CD4-positive, alpha-beta T cell (primary cell): ENCODE data around the gene AMBRA1. TPM values are rescaled to one million over a fixed set of nuclear protein-coding genes. Genes with fewer than 3 reads are reported as not detected.
A peak's percentile ranks its signal among the peaks of the same experiment; 100 is the strongest.

Experiments used
- ATAC-seq: fragments of 200-7000 bp; cut with Tn5 transposase; one replicate; pipeline ENCODE4 v1.10.0; 2022; ENCODE audit warnings: mild to moderate bottlenecking; ENCODE audit not compliant: poor library complexity
- CTCF ChIA-PET: fragments of 350-600 bp; sonication (Branson Sonifier 250); formaldehyde crosslinking; loops from one replicate; lab custom pipeline; 2021; ENCODE audit warnings: antibody characterized with exemption, inconsistent platforms; lab: Charles Lee
- POLR2A ChIA-PET: fragments of 350-600 bp; sonication (Branson Sonifier 250); formaldehyde crosslinking; loops from one replicate; lab custom pipeline; 2021; ENCODE audit warnings: antibody characterized with exemption, inconsistent platforms; lab: Charles Lee
- DNase-seq, 14 experiments: peaks; one replicate each; pipeline ENCODE4 v3.0.0-alpha.2; 2013 to 2020; ENCODE audit warnings: mixed read lengths in 2 of 14
- H3K27ac ChIP-seq, 2 donors: one replicate each; pipeline versions ENCODE4 v1.5.1 to v1.7.0; 2013; ENCODE audit warnings: low read length in 2 of 2, low read depth in 1 of 2, mild to moderate bottlenecking in 1 of 2
- H3K27me3 ChIP-seq, 2 experiments: 1 replicate in 1 of 2; 2 replicates in 1 of 2; pipeline versions ENCODE4 v1.6.1 to v1.7.0; 2013; ENCODE audit warnings: low read length in 2 of 2, control low read depth in 1 of 2, mild to moderate bottlenecking in 1 of 2, moderate library complexity in 1 of 2; ENCODE audit not compliant: insufficient read depth in 2 of 2, control insufficient read depth in 1 of 2
- H3K36me3 ChIP-seq: one replicate; pipeline ENCODE4 v1.6.1; 2013; ENCODE audit warnings: low read length, control low read depth; ENCODE audit not compliant: insufficient read depth
- H3K4me1 ChIP-seq: one replicate; pipeline ENCODE4 v1.6.1; 2013; ENCODE audit warnings: low read length, control low read depth; ENCODE audit not compliant: insufficient read depth
- H3K4me3 ChIP-seq: one replicate; pipeline ENCODE4 v1.5.1; 2013; ENCODE audit warnings: mild to moderate bottlenecking, low read length, moderate library complexity
- H3K9me3 ChIP-seq, 2 experiments: 1 replicate in 1 of 2; 2 replicates in 1 of 2; pipeline versions ENCODE4 v1.6.1 to v1.7.0; 2013; ENCODE audit warnings: low read length in 2 of 2, mild to moderate bottlenecking in 2 of 2, control low read depth in 1 of 2, moderate library complexity in 1 of 2; ENCODE audit not compliant: control insufficient read depth in 1 of 2, insufficient read depth in 1 of 2
- H3K27ac Mint-ChIP-seq: one replicate; pipeline ENCODE4 v1.8.0; 2020; ENCODE audit warnings: mixed read lengths
- H3K27me3 Mint-ChIP-seq: one replicate; pipeline ENCODE4 v1.8.0; 2021; ENCODE audit warnings: mixed read lengths
- H3K36me3 Mint-ChIP-seq: one replicate; pipeline ENCODE4 v1.8.0; 2021; ENCODE audit warnings: low read depth, mixed read lengths
- H3K4me1 Mint-ChIP-seq: one replicate; pipeline ENCODE4 v1.8.0; 2021; ENCODE audit warnings: low read depth, mixed read lengths
- H3K4me3 Mint-ChIP-seq: one replicate; pipeline ENCODE4 v1.8.0; 2020; ENCODE audit warnings: mild to moderate bottlenecking, mixed read lengths
- H3K9me3 Mint-ChIP-seq: one replicate; pipeline ENCODE4 v1.8.0; 2020; ENCODE audit warnings: mixed read lengths
- intact Hi-C, 2 experiments: fragments of 100-400 bp; cut with DNase I in 1 of 2; cut with micrococcal nuclease in 1 of 2; formaldehyde crosslinking; loops; one replicate each; pipeline versions ENCODE4 v1.15.1 to v1.9.0; 2023 to 2025; cut with DNase I, micrococcal nuclease
- total RNA-seq, 174 experiments: library from RNA in 2 of 174; stranded (reverse) in 2 of 174; gene quantifications; one replicate each; pipeline ENCODE4 v1.2.3 and lab custom pipeline; 2021 to 2026
- TF ChIP-seq, protein P1 (sequence below): fragments of 200-600 bp; IDR thresholded peaks from one replicate; pipeline ENCODE4 v1.8.0; 2022; ENCODE audit warnings: antibody characterized with exemption, mild to moderate bottlenecking

The AMBRA1 gene
- total RNA-seq, 2 experiments from 2014 or later: 29.4 to 31.9 TPM

DNA sequence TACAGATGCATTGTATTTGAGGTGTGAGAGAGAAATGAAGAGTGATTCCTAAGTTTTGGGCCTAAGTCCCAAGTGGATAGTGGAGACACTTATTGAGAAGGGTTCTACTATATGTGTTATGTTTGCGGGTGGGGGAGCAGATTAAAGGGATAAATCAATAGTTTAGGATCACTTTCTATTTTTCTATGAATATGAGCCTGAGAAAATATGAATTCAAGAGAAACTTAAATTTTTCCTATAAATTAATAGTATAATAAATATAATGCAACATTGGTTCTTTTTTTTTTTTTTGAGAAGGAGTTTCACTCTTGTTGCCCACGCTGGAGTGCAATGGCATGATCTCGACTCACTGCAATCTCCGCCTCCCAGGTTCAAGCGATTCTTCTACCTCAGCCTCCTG is 31.3 kb downstream of the AMBRA1 start:
- intact Hi-C loops: no loop called here
- Mint-ChIP-seq H3K4me3 (no peak overlapping the region), H3K27ac (peak overlapping the region; percentile 91), H3K27me3 (no peaks in the 10 kb centered on the region), H3K36me3 (peaks cover 6% of the 10 kb centered on the region), H3K4me1 (peaks cover 61% of the 10 kb centered on the region), H3K9me3 (no peaks in the 10 kb centered on the region)
- peaks cover 19% of the 10 kb centered on the region for H3K4me1 ChIP-seq
- POLR2A ChIA-PET: interaction anchor here (0.7 to 2.6 kb wide), 2 partner anchors 15 to 31 kb away, joined by 3 to 31 read pairs; partner anchors contain the start of gene AMBRA1
- CTCF ChIA-PET: no interaction called here
- H3K4me3 ChIP-seq: no peak overlapping the region
- no peak for ATAC-seq
- no peak for DNase-seq
- H3K9me3 ChIP-seq: peaks cover 0 to 3% of the 10 kb centered on the region in 2 experiments
- no peaks in the 10 kb centered on the region for H3K36me3 ChIP-seq
- TF ChIP-seq, protein P1, sequence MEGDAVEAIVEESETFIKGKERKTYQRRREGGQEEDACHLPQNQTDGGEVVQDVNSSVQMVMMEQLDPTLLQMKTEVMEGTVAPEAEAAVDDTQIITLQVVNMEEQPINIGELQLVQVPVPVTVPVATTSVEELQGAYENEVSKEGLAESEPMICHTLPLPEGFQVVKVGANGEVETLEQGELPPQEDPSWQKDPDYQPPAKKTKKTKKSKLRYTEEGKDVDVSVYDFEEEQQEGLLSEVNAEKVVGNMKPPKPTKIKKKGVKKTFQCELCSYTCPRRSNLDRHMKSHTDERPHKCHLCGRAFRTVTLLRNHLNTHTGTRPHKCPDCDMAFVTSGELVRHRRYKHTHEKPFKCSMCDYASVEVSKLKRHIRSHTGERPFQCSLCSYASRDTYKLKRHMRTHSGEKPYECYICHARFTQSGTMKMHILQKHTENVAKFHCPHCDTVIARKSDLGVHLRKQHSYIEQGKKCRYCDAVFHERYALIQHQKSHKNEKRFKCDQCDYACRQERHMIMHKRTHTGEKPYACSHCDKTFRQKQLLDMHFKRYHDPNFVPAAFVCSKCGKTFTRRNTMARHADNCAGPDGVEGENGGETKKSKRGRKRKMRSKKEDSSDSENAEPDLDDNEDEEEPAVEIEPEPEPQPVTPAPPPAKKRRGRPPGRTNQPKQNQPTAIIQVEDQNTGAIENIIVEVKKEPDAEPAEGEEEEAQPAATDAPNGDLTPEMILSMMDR: no peak
- H3K27ac ChIP-seq: peak overlapping the region in 1 of 2 donors; percentile 90
- no peaks in the 10 kb centered on the region for H3K27me3 ChIP-seq

DNA sequence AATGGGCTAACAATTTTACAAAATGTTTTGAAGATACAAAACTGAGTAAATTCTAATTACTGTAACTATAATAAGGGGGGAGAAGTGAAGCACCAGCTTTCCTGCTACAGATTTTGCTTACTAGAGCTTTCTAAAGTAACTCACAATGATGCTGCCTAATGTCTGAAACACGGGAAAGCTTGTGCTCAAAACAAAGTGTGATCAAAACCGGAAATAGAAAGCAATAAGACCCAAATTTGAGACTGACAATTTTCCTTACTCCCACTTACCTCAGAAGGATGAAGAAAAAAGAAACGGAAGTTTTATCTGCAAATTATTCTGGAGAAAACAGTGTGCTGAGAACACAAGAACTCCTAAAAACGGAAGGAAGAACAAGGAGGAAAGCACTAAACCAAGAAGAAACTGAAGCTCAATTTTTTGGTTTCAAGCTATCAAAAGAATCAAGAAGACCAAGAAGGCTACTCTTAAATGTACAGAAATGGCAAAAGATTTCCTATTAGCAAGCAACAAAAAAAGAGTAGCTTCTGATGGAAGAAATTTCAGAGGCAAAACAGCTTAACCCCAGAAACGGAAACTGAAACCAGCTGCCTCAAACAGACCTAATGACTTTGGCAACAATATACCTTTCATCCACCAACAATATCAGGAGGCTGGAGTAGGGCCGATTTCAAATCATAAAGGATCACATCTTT is 33.4 kb downstream of the AMBRA1 start:
- H3K27ac Mint-ChIP-seq: peak overlapping the region; percentile 91
- H3K4me3 ChIP-seq: peak overlapping the region; percentile 59
- TF ChIP-seq, protein P1: no peak
- no peaks in the 10 kb centered on the region for H3K9me3 ChIP-seq
- CTCF ChIA-PET: interaction anchor here (1.5 to 1.9 kb wide), 2 partner anchors 31 to 48 kb away, joined by 4 to 5 read pairs; no protein-coding TSS in a partner anchor
- no peaks in the 10 kb centered on the region for H3K27me3 Mint-ChIP-seq
- POLR2A ChIA-PET: interaction anchor here (0.7 to 2.6 kb wide), 12 partner anchors 10 to 642 kb away, joined by 3 to 31 read pairs (median 3); partner anchors contain the start of genes AMBRA1, ATG13, HARBI1 and PEX16
- peaks cover 23% of the 10 kb centered on the region for H3K4me1 ChIP-seq
- H3K36me3 Mint-ChIP-seq: peaks cover 6% of the 10 kb centered on the region
- H3K4me1 Mint-ChIP-seq: peaks cover 69% of the 10 kb centered on the region
- intact Hi-C loops: no loop called here
- peak in 6 of 14 experiments; percentile 5 to 66 (median 38) for DNase-seq
- H3K4me3 Mint-ChIP-seq: peak overlapping the region; percentile 90
- peak; percentile 74 for ATAC-seq
- no peaks in the 10 kb centered on the region for H3K9me3 Mint-ChIP-seq
- peak overlapping the region; percentile 39 to 90 for H3K27ac ChIP-seq
- no peaks in the 10 kb centered on the region for H3K36me3 ChIP-seq
- H3K27me3 ChIP-seq: no peaks in the 10 kb centered on the region

DNA sequence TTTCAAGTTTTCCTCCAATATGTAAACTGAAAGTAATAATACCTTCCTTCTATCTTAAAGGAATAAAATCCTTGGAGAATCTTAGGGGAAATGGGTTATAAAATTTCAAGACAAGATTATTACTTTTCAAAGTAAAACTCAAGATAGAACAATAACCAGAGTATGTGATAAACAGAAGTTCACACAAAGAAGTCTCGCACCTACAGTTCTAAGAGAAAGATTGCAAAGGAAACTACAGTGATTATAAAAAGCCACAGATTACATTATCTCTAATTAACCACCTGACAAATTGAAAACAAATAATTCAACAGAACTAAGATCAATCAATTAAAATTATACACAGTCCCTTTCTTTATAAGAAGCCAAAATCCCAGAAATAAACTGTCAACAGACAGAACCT is 34.0 kb downstream of the AMBRA1 start:
- Mint-ChIP-seq H3K4me3 (peak overlapping the region; percentile 90), H3K36me3 (peaks cover 6% of the 10 kb centered on the region), H3K9me3 (no peaks in the 10 kb centered on the region), H3K27ac (peak overlapping the region; percentile 91), H3K4me1 (peaks cover 74% of the 10 kb centered on the region), H3K27me3 (no peaks in the 10 kb centered on the region)
- H3K4me3 ChIP-seq: peak overlapping the region; percentile 59
- POLR2A ChIA-PET: interaction anchor here (0.6 to 2.6 kb wide), 7 partner anchors 21 to 144 kb away, joined by 3 to 31 read pairs (median 6); partner anchors contain the start of genes AMBRA1, ATG13 and HARBI1
- no peak for ATAC-seq
- intact Hi-C loops: loop anchor here in 1 of 2 experiments (10.0 kb wide), 1 partner anchor 55 kb away; the partner anchor contains the start of genes ATG13 and HARBI1
- CTCF ChIA-PET: interaction anchor here (1.5 to 1.9 kb wide), 2 partner anchors 30 to 48 kb away, joined by 4 to 5 read pairs; no protein-coding TSS in a partner anchor
- H3K9me3 ChIP-seq: no peaks in the 10 kb centered on the region
- H3K36me3 ChIP-seq: peaks cover 1% of the 10 kb centered on the region
- H3K27ac ChIP-seq: peak overlapping the region; percentile 39 to 90
- peak in 1 of 14 experiments; percentile 12 for DNase-seq
- TF ChIP-seq, protein P1: no peak
- H3K27me3 ChIP-seq: no peaks in the 10 kb centered on the region
- H3K4me1 ChIP-seq: peaks cover 25% of the 10 kb centered on the region
